A673 (cell line): ENCODE measurements around the gene SLIT3. TPM values are rescaled to one million over a fixed set of nuclear protein-coding genes. Genes with fewer than 3 reads are reported as not detected.

Experiments used
- BruUV-seq: library from RNA; stranded (reverse); fragments of 400-500 nt; replicated peaks from 2 replicates; lab custom pipeline; 2021; lab: Mats Ljungman, UMichigan
- CTCF ChIA-PET: fragments of 300-600 bp; sonication (Branson Sonifier 250); formaldehyde crosslinking; loops from one replicate; lab custom pipeline; 2022; ENCODE audit warnings: antibody characterized with exemption; lab: Charles Lee
- POLR2A ChIA-PET: fragments of 300-600 bp; sonication (Branson Sonifier 250); formaldehyde crosslinking; loops from one replicate; lab custom pipeline; 2022; ENCODE audit warnings: antibody characterized with exemption; ENCODE audit not compliant: low non-redundant PET; lab: Charles Lee
- DNase-seq: peaks from one replicate; pipeline ENCODE4 v3.0.0-alpha.2; 2015; ENCODE audit warnings: low spot score
- H3K27ac ChIP-seq: fragments of 200-600 bp; sonication (generic); 2 replicates; pipeline ENCODE4 v1.5.1; 2016; ENCODE audit warnings: mixed run types, low read depth, mild to moderate bottlenecking, mixed read lengths, antibody characterized with exemption, low read length; ENCODE audit not compliant: poor library complexity, severe bottlenecking
- H3K27me3 ChIP-seq: fragments of 200-600 bp; sonication (generic); replicated peaks from 2 replicates; pipeline ENCODE4 v1.6.1; 2017; ENCODE audit warnings: mixed run types, low read depth, mild to moderate bottlenecking, mixed read lengths, antibody characterized with exemption, low read length; ENCODE audit not compliant: insufficient read depth, poor library complexity
- H3K36me3 ChIP-seq: fragments of 200-600 bp; sonication (generic); 2 replicates; pipeline ENCODE4 v1.6.1; 2016; ENCODE audit warnings: mixed run types, mild to moderate bottlenecking, mixed read lengths, antibody characterized with exemption, low read length; ENCODE audit not compliant: insufficient read depth, poor library complexity, severe bottlenecking
- H3K4me1 ChIP-seq: fragments of 200-600 bp; sonication (generic); 2 replicates; pipeline ENCODE4 v1.6.1; 2017; ENCODE audit warnings: mixed run types, mild to moderate bottlenecking, mixed read lengths, antibody characterized with exemption, low read length; ENCODE audit not compliant: insufficient read depth, poor library complexity, severe bottlenecking
- H3K4me3 ChIP-seq: fragments of 200-600 bp; sonication (generic); 2 replicates; pipeline ENCODE4 v1.5.1; 2016; ENCODE audit warnings: low read depth, mixed run types, mild to moderate bottlenecking, mixed read lengths, low read length; ENCODE audit not compliant: poor library complexity, severe bottlenecking
- H3K9me3 ChIP-seq: fragments of 200-600 bp; sonication (generic); 2 replicates; pipeline ENCODE4 v1.6.1; 2016; ENCODE audit warnings: mixed run types, low read depth, mild to moderate bottlenecking, mixed read lengths, antibody characterized with exemption, low read length; ENCODE audit not compliant: poor library complexity, severe bottlenecking
- CTCF ChIP-seq: fragments of 300-800, 200-600 bp; sonication (generic); conservative IDR thresholded peaks from 2 replicates; pipeline ENCODE4 v1.5.1; 2017; ENCODE audit warnings: low read depth, mild to moderate bottlenecking, antibody characterized with exemption, low read length, moderate library complexity, mixed read lengths
- EZH2 ChIP-seq: fragments of 200-600 bp; sonication (generic); IDR thresholded peaks from 2 replicates; pipeline ENCODE4 v1.6.1; 2017; ENCODE audit warnings: borderline replicate concordance, low read depth, mild to moderate bottlenecking, mixed read lengths, antibody characterized with exemption, low read length; ENCODE audit not compliant: poor library complexity, severe bottlenecking
- intact Hi-C: fragments of 100-400 bp; cut with micrococcal nuclease; formaldehyde crosslinking; loops from one replicate; pipeline ENCODE4 v1.10.0; 2022; ENCODE audit not compliant: unreplicated experiment
- total RNA-seq: library from RNA; stranded (reverse); gene quantifications from 2 replicates; pipeline ENCODE4 v1.2.3, GENCODE V29; 2021

Gene SLIT3
- total RNA-seq, 1 experiment from 2014 or later, result not detected

DNA sequence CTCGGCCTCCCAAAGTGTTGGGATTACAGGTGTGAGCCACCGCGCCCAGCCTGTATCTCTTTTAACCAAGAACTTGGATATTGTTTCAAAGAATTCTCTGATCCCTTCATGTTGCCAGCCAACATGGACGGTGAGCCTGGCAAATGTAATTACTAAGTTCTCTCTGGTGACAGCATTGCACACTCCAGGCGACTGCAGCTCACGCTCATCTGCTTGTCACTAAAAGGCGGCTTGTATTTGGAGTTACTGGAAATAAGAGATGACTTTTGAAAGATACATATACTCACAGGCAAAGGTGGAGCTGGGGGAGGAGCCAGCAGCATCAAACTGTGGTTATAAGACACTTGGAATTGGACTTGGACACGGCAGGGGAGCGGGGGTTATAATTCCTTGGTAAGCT lies 172.3 kb downstream of the SLIT3 start:
- ChIA-PET CTCF (no interaction called here), POLR2A (no interaction called here)
- no TSS peak for BruUV-seq
- intact Hi-C loops, result no loop called here
- H3K4me1 ChIP-seq, result no peaks in the 10 kb centered on the region
- no peak for DNase-seq
- TF ChIP-seq EZH2 (no peak), CTCF (no peak)
- H3K9me3 ChIP-seq, result no peaks in the 10 kb centered on the region
- H3K4me3 ChIP-seq, result no peak overlapping the region
- no peaks in the 10 kb centered on the region for H3K36me3 ChIP-seq
- no peak overlapping the region for H3K27ac ChIP-seq
- peaks cover 13% of the 10 kb centered on the region for H3K27me3 ChIP-seq

DNA sequence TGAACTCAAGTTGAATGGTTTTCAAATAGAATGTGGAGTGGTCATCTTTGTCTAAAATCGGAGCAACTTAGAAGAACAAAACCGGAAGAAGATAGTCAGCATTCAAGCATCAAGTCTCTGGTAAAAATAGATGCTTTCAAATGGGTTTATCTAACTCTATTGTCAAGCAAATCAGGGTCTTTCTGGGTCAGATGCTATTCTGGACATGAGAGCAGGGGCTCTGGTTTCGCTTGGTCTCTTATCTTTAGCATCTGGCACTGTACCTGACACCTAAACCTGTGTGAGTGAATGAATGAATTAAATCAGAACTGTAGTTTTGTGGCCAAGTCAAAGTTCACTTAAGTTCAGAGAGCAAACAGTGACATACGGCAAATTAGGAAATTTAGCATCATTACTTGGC lies 173.5 kb downstream of the SLIT3 start:
- Histone ChIP-seq H3K27ac (no peak overlapping the region), H3K9me3 (no peaks in the 10 kb centered on the region), H3K27me3 (peaks cover 10% of the 10 kb centered on the region), H3K4me1 (no peaks in the 10 kb centered on the region), H3K36me3 (no peaks in the 10 kb centered on the region), H3K4me3 (no peak overlapping the region)
- ChIA-PET POLR2A (no interaction called here), CTCF (no interaction called here)
- TF ChIP-seq CTCF (no peak), EZH2 (no peak)
- BruUV-seq, result no TSS peak
- intact Hi-C loops, result no loop called here
- no peak for DNase-seq

GRCh38 chr5:169126481-169127021 lies 174.4 kb downstream of the SLIT3 start:
- TF ChIP-seq CTCF, result no peak
- TF ChIP-seq EZH2, result no peak
- Histone ChIP-seq H3K9me3 (no peaks in the 10 kb centered on the region), H3K4me1 (no peaks in the 10 kb centered on the region), H3K27ac (no peak overlapping the region), H3K36me3 (no peaks in the 10 kb centered on the region), H3K27me3 (peaks cover 5% of the 10 kb centered on the region), H3K4me3 (no peak overlapping the region)
- no peak for DNase-seq
- CTCF ChIA-PET, result no interaction called here
- POLR2A ChIA-PET, result no interaction called here
- intact Hi-C loops, result no loop called here
- no TSS peak for BruUV-seq
